IMR-90 (cell line): Measurements from ENCODE around the gene CRTC1.

Source experiments
- BHLHE40 ChIP-seq: fragments of 150-350 bp; IDR thresholded peaks from 2 replicates; pipeline ENCODE4 v1.6.1; 2016; ENCODE audit warnings: mild to moderate bottlenecking, low read depth, low read length
- CHD1 ChIP-seq: IDR thresholded peaks from 2 replicates; pipeline ENCODE4 v1.6.1; 2012; ENCODE audit warnings: low read depth, low read length, improper control_type of control experiment
- CTCF ChIP-seq: conservative IDR thresholded peaks from 2 replicates; pipeline ENCODE4 v1.5.1; 2012; ENCODE audit warnings: mild to moderate bottlenecking, low read depth, low read length, improper control_type of control experiment
- FOS ChIP-seq: fragments of 150-350 bp; IDR thresholded peaks from 2 replicates; pipeline ENCODE4 v1.6.1; 2016; ENCODE audit warnings: low read depth, low read length
- MAFK ChIP-seq: IDR thresholded peaks from 2 replicates; pipeline ENCODE4 v1.6.1; 2012; ENCODE audit warnings: low read depth, low read length, improper control_type of control experiment
- MXI1 ChIP-seq: IDR thresholded peaks from 2 replicates; pipeline ENCODE4 v1.6.1; 2012; ENCODE audit warnings: low read depth, mild to moderate bottlenecking, low read length, moderate library complexity, borderline replicate concordance
- POLR2A ChIP-seq: IDR thresholded peaks from 2 replicates; pipeline ENCODE4 v1.6.1; 2012; ENCODE audit warnings: mild to moderate bottlenecking, low read depth, low read length
- RAD21 ChIP-seq: IDR thresholded peaks from 2 replicates; pipeline ENCODE4 v1.6.1; 2012; ENCODE audit warnings: low read length, improper control_type of control experiment
- RFX5 ChIP-seq: IDR thresholded peaks from 2 replicates; pipeline ENCODE4 v1.8.0; 2012; ENCODE audit warnings: low read depth, mild to moderate bottlenecking, low read length, moderate library complexity
- SMC3 ChIP-seq: fragments of 150-350 bp; IDR thresholded peaks from 2 replicates; pipeline ENCODE4 v1.6.1; 2016; ENCODE audit warnings: low read depth, mild to moderate bottlenecking, antibody characterized with exemption, low read length, moderate library complexity
- USF2 ChIP-seq: fragments of 150-350 bp; IDR thresholded peaks from 2 replicates; pipeline ENCODE4 v1.6.1; 2017; ENCODE audit warnings: mild to moderate bottlenecking, antibody characterized with exemption, low read length, low read depth

- TF ChIP-seq CTCF, result no peak
- TF ChIP-seq RFX5, result no peak
- TF ChIP-seq CHD1, result no peak
- TF ChIP-seq POLR2A, result no peak
- 0 out of 2 replicates have a peak, but pooled peaks have one; percentile 4 for TF ChIP-seq MXI1
- no peak for TF ChIP-seq SMC3
- TF ChIP-seq USF2, result no peak
- peak; percentile 9; the same call in 1 of the 2 replicates for TF ChIP-seq FOS
- peak; percentile 90 for TF ChIP-seq BHLHE40
- TF ChIP-seq MAFK, result no peak
- no peak for TF ChIP-seq RAD21
These were observed 92.3 kb downstream of the CRTC1 start for GRCh38 chr19:18775586-18776287.
